IMR-90 (cell line): ENCODE data around the gene SOCS6. TPM values are rescaled to one million over a fixed set of nuclear protein-coding genes. Genes with fewer than 3 reads are reported as not detected.

ENCODE experiments used
- ATAC-seq: fragments of 200-7000 bp; cut with Tn5 transposase; 2 replicates; pipeline ENCODE4 v1.9.1; 2020; ENCODE audit warnings: low read depth, mild to moderate bottlenecking, moderate library complexity
- Bru-seq: library from RNA; stranded (reverse); fragments of 400-500 nt; gene quantifications from one replicate; lab custom pipeline; 2021; lab: Mats Ljungman, UMichigan
- BruChase-seq, 2 experiments: library from RNA; stranded (reverse); fragments of 400-500 nt; gene quantifications; one replicate each; lab custom pipeline; 2021; lab: Mats Ljungman, UMichigan
- BruUV-seq: library from RNA; stranded (reverse); fragments of 400-500 nt; replicated peaks from 2 replicates; lab custom pipeline; 2021; lab: Mats Ljungman, UMichigan
- CTCF ChIA-PET: fragments of 300-600 bp; formaldehyde crosslinking; extraction: SDS; loops from one replicate; lab custom pipeline; 2021; ENCODE audit warnings: antibody characterized with exemption; lab: Yijun Ruan, JAX
- POLR2A ChIA-PET: fragments of 300-600 bp; sonication (Branson Sonifier 250); formaldehyde crosslinking; loops from one replicate; lab custom pipeline; 2022; ENCODE audit warnings: antibody characterized with exemption; ENCODE audit not compliant: unreplicated experiment; lab: Charles Lee
- DNase-seq: peaks from one replicate; pipeline ENCODE4 v3.0.0; 2013
- H2AFZ ChIP-seq: replicated peaks from 2 replicates; pipeline ENCODE3; 2013; ENCODE audit warnings: low read length, mild to moderate bottlenecking; ENCODE audit not compliant: poor library complexity
- H2AK5ac ChIP-seq: 2 replicates; pipeline ENCODE4 v1.6.1; 2013; ENCODE audit warnings: low read depth, low read length, inconsistent platforms
- H2AK9ac ChIP-seq: replicated peaks from 2 replicates; pipeline ENCODE3; 2013; ENCODE audit warnings: mild to moderate bottlenecking, low read depth, low read length, moderate library complexity; ENCODE audit not compliant: poor library complexity
- H2BK120ac ChIP-seq: 2 replicates; pipeline ENCODE4 v1.6.1; 2013; ENCODE audit warnings: low read depth, low read length, inconsistent platforms
- H2BK15ac ChIP-seq: 3 replicates; pipeline ENCODE4 v1.6.1; 2013; ENCODE audit warnings: low read depth, low read length, inconsistent platforms
- H2BK20ac ChIP-seq: 2 replicates; pipeline ENCODE4 v1.6.1; 2013; ENCODE audit warnings: low read depth, mild to moderate bottlenecking, inconsistent platforms, low read length, moderate library complexity
- H2BK5ac ChIP-seq: 2 replicates; pipeline ENCODE4 v1.6.1; 2013; ENCODE audit warnings: mild to moderate bottlenecking, low read depth, low read length, inconsistent platforms; ENCODE audit not compliant: poor library complexity, severe bottlenecking
- H3K14ac ChIP-seq: replicated peaks from 2 replicates; pipeline ENCODE4 v1.6.1; 2013; ENCODE audit warnings: low read depth, low read length, inconsistent platforms
- H3K18ac ChIP-seq: 2 replicates; pipeline ENCODE4 v1.6.1; 2013; ENCODE audit warnings: low read depth, low read length, control low read depth
- H3K23ac ChIP-seq: 2 replicates; pipeline ENCODE4 v1.6.1; 2013; ENCODE audit warnings: low read depth, low read length, inconsistent platforms
- H3K27ac ChIP-seq: 2 replicates; pipeline ENCODE4 v1.5.1; 2013; ENCODE audit warnings: mild to moderate bottlenecking, control low read depth, low read length; ENCODE audit not compliant: insufficient read depth
- H3K27me3 ChIP-seq: 2 replicates; pipeline ENCODE4 v1.6.1; 2013; ENCODE audit warnings: low read length; ENCODE audit not compliant: control insufficient read depth, insufficient read depth
- H3K36me3 ChIP-seq: 2 replicates; pipeline ENCODE4 v1.6.1; 2013; ENCODE audit warnings: low read length, mixed read lengths; ENCODE audit not compliant: control insufficient read depth, insufficient read depth
- H3K4ac ChIP-seq: 2 replicates; pipeline ENCODE4 v1.6.1; 2013; ENCODE audit warnings: low read depth, low read length, inconsistent platforms
- H3K4me1 ChIP-seq: 2 replicates; pipeline ENCODE4 v1.6.1; 2013; ENCODE audit warnings: low read length, mixed read lengths; ENCODE audit not compliant: control insufficient read depth, insufficient read depth
- H3K4me2 ChIP-seq: 2 replicates; pipeline ENCODE4 v1.6.1; 2013; ENCODE audit warnings: low read depth, mild to moderate bottlenecking, control low read depth, low read length, moderate library complexity
- H3K4me3 ChIP-seq: 2 replicates; pipeline ENCODE4 v1.5.1; 2013; ENCODE audit warnings: low read depth, mild to moderate bottlenecking, control low read depth, low read length, moderate library complexity; ENCODE audit not compliant: insufficient read depth
- H3K56ac ChIP-seq: 2 replicates; pipeline ENCODE4 v1.6.1; 2013; ENCODE audit warnings: low read length, inconsistent platforms; ENCODE audit not compliant: insufficient read depth; ENCODE audit errors: extremely low read depth
- H3K79me1 ChIP-seq, 2 experiments: 2 replicates each; pipeline ENCODE4 v1.6.1; 2013; ENCODE audit warnings: low read length in 2 of 2, inconsistent platforms in 1 of 2, low read depth in 1 of 2
- H3K9ac ChIP-seq: 2 replicates; pipeline ENCODE4 v1.6.1; 2013; ENCODE audit warnings: low read depth, low read length, control low read depth
- H3K9me1 ChIP-seq: 2 replicates; pipeline ENCODE4 v1.6.1; 2013; ENCODE audit warnings: low read length, inconsistent platforms; ENCODE audit not compliant: insufficient read depth
- H3K9me3 ChIP-seq: 2 replicates; pipeline ENCODE4 v1.6.1; 2013; ENCODE audit warnings: low read length; ENCODE audit not compliant: control insufficient read depth, insufficient read depth
- H4K20me1 ChIP-seq: 2 replicates; pipeline ENCODE4 v1.6.1; 2013; ENCODE audit warnings: low read length, inconsistent platforms; ENCODE audit not compliant: insufficient read depth
- H4K5ac ChIP-seq: 2 replicates; pipeline ENCODE4 v1.6.1; 2013; ENCODE audit warnings: mild to moderate bottlenecking, low read depth, low read length, control low read depth
- H4K8ac ChIP-seq, 2 experiments: 2 replicates each; pipeline ENCODE4 v1.6.1; 2013; ENCODE audit warnings: low read depth in 2 of 2, low read length in 2 of 2, control low read depth in 1 of 2, inconsistent platforms in 1 of 2
- H4K91ac ChIP-seq: 2 replicates; pipeline ENCODE4 v1.6.1; 2013; ENCODE audit warnings: low read depth, low read length, inconsistent platforms; ENCODE audit not compliant: insufficient read depth
- CEBPB ChIP-seq: IDR thresholded peaks from 2 replicates; pipeline ENCODE4 v1.6.1; 2012; ENCODE audit warnings: low read depth, low read length, improper control_type of control experiment
- MAZ ChIP-seq: IDR thresholded peaks from 2 replicates; pipeline ENCODE4 v1.6.1; 2012; ENCODE audit warnings: low read depth, mild to moderate bottlenecking, low read length, improper control_type of control experiment, moderate library complexity, borderline replicate concordance
- POLR2A ChIP-seq: IDR thresholded peaks from 2 replicates; pipeline ENCODE4 v1.6.1; 2012; ENCODE audit warnings: mild to moderate bottlenecking, low read depth, low read length
- RFX5 ChIP-seq: IDR thresholded peaks from 2 replicates; pipeline ENCODE4 v1.8.0; 2012; ENCODE audit warnings: low read depth, mild to moderate bottlenecking, low read length, moderate library complexity
- SMC3 ChIP-seq: fragments of 150-350 bp; IDR thresholded peaks from 2 replicates; pipeline ENCODE4 v1.6.1; 2016; ENCODE audit warnings: low read depth, mild to moderate bottlenecking, antibody characterized with exemption, low read length, moderate library complexity
- WGBS, 2 experiments: methylation state at CpG; one replicate each; pipeline versions ENCODE4 v1.1.5 to v1.1.7; 2013; ENCODE audit warnings: missing lambda C conversion rate in 2 of 2; ENCODE audit not compliant: insufficient read length in 1 of 2; ENCODE audit errors: extremely low coverage in 2 of 2; 5-methylcytosine and 5-hydroxymethylcytosine counted together
- dilution Hi-C: fragments of 300-500 bp; cut with HindIII; formaldehyde crosslinking; loops from one replicate; pipeline ENCODE4 v1.14.3; 2018; ENCODE audit warnings: low sequenced_read_pairs; ENCODE audit not compliant: unreplicated experiment
- in situ Hi-C: fragments of 300-500 bp; cut with MboI; formaldehyde crosslinking; loops from 3 replicates; pipeline ENCODE4 v1.14.3; 2019; ENCODE audit warnings: low sequenced_read_pairs, inconsistent platforms, mixed read lengths
- intact Hi-C: fragments of 100-400 bp; cut with micrococcal nuclease; formaldehyde crosslinking; loops from 2 replicates; pipeline ENCODE4 v1.10.0; 2022
- long read RNA-seq: library from polyadenylated mRNA; unstranded; transcript quantifications from one replicate; pipeline ENCODE4 v2.0.0, GENCODE V29; 2021; ENCODE audit not compliant: unreplicated experiment
- polyA plus RNA-seq, 3 experiments: library from polyadenylated mRNA; depleted of rRNA; stranded (reverse); fragments of >200 nt; gene quantifications; 2 replicates each; pipeline ENCODE4 v1.2.3, GENCODE V29; 2012; ENCODE audit warnings: low replicate concordance in 1 of 3
- total RNA-seq: library from RNA; depleted of rRNA; stranded (reverse); fragments of >200 nt; gene quantifications from 2 replicates; pipeline ENCODE4 v1.2.3, GENCODE V29; 2012; rRNA removed
- TF ChIP-seq, protein P1 (sequence below): fragments of 150-350 bp; IDR thresholded peaks from 2 replicates; pipeline ENCODE4 v1.6.1; 2016; ENCODE audit warnings: low read depth, mild to moderate bottlenecking, low read length, moderate library complexity, borderline replicate concordance
- TF ChIP-seq, protein P2 (sequence below): fragments of 150-350 bp; IDR thresholded peaks from 2 replicates; pipeline ENCODE4 v1.6.1; 2017; ENCODE audit warnings: mild to moderate bottlenecking, antibody characterized with exemption, low read length, low read depth

Gene SOCS6, protein sequence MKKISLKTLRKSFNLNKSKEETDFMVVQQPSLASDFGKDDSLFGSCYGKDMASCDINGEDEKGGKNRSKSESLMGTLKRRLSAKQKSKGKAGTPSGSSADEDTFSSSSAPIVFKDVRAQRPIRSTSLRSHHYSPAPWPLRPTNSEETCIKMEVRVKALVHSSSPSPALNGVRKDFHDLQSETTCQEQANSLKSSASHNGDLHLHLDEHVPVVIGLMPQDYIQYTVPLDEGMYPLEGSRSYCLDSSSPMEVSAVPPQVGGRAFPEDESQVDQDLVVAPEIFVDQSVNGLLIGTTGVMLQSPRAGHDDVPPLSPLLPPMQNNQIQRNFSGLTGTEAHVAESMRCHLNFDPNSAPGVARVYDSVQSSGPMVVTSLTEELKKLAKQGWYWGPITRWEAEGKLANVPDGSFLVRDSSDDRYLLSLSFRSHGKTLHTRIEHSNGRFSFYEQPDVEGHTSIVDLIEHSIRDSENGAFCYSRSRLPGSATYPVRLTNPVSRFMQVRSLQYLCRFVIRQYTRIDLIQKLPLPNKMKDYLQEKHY
- 53.9 and 57.4 TPM in 2 replicates for total RNA-seq
- 21.3 and 21.8 TPM in 2 replicates for polyA plus RNA-seq (2012; rRNA removed)
- polyA plus RNA-seq (2012; cell fraction: cytosol; rRNA removed) = 8.5 and 13.0 TPM in 2 replicates
- 11.5 and 16.7 TPM in 2 replicates for polyA plus RNA-seq (2012; cell fraction: nucleus; rRNA removed; ENCODE audit: low replicate concordance)
- percentile 89 among the genes with signal in this experiment for Bru-seq, nascent RNA
- BruChase-seq, experiment 1, labeled RNA remaining after a 6-hour chase = percentile 83 among the genes with signal in this experiment
- BruChase-seq, experiment 2, labeled RNA remaining after a 2-hour chase = percentile 90 among the genes with signal in this experiment
- long read RNA-seq, full-length matches to known transcripts = 20 of 31 reads
- long read RNA-seq, partial matches to known transcripts = 2 of 31 reads
- long read RNA-seq, other reads (novel, unspliced or antisense) = 9 of 31 reads

DNA sequence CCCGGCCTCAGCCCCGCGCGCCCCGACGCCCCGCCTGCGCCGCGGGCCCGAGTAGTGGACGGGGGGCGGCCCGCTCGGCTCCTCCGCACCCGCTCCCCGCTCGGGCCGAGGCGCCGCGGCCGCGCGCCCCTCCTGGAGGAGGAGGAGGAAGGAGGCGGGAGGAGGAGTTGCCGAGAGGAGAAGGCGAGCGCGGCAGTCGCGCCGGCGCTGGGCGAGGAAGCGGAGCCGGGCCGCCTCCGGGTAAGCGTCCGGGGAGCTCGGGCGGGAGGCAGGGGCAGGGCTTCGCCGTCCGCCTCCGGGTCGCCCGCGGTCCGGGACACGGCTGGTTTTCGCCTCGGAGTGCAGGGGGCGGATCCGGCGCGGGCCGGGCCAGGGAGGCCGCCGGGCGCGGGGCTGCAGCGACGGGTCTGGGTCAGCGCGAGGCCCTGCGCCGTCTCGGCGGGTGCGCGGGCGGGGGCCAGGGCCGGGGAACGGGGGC is at the start of gene SOCS6:
Gene SOCS6 (plus strand): TSS at position 195 of the 478 bp plus-strand sequence. CDS start 35,624 bp downstream, outside the sequence.
- POLR2A ChIA-PET = interaction anchor here (0.6 kb wide), 1 partner anchor 619 kb away, joined by 4 read pairs; no protein-coding TSS in a partner anchor
- TF ChIP-seq MAZ (peak; percentile 15; the same call in 1 of the 2 replicates), RFX5 (no peak), SMC3 (no peak), CEBPB (no peak), POLR2A (peak; percentile 85)
- TF ChIP-seq, protein P1, sequence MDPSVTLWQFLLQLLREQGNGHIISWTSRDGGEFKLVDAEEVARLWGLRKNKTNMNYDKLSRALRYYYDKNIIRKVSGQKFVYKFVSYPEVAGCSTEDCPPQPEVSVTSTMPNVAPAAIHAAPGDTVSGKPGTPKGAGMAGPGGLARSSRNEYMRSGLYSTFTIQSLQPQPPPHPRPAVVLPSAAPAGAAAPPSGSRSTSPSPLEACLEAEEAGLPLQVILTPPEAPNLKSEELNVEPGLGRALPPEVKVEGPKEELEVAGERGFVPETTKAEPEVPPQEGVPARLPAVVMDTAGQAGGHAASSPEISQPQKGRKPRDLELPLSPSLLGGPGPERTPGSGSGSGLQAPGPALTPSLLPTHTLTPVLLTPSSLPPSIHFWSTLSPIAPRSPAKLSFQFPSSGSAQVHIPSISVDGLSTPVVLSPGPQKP = no peak
- TF ChIP-seq, protein P2, sequence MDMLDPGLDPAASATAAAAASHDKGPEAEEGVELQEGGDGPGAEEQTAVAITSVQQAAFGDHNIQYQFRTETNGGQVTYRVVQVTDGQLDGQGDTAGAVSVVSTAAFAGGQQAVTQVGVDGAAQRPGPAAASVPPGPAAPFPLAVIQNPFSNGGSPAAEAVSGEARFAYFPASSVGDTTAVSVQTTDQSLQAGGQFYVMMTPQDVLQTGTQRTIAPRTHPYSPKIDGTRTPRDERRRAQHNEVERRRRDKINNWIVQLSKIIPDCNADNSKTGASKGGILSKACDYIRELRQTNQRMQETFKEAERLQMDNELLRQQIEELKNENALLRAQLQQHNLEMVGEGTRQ = no peak
- peak; percentile 66 for DNase-seq
- BruUV-seq = no TSS peak
- Histone ChIP-seq H3K4me1 (peaks cover 11% of the 10 kb centered on the region), H3K9me1 (peaks cover 17% of the 10 kb centered on the region), H2AFZ (peak within 1 kb of the TSS; percentile 92), H2BK5ac (peak within 1 kb of the TSS; percentile 56), H3K27ac (peak within 1 kb of the TSS; percentile 79), H3K79me1 (peaks cover 0 to 24% of the 10 kb centered on the region in 2 experiments; a peak in 2 of 4 replicates), H3K18ac (peak within 1 kb of the TSS; percentile 4), H4K8ac (peak within 1 kb of the TSS; percentile 65 to 83; a peak in 3 of 4 replicates), H3K9ac (peak within 1 kb of the TSS; percentile 85), H3K9me3 (no peaks in the 10 kb centered on the region), H2BK20ac (no peak within 1 kb of the TSS; the same call in 1 of the 2 replicates), H4K20me1 (peaks cover 40% of the 10 kb centered on the region), H3K27me3 (no peaks in the 10 kb centered on the region), H2AK5ac (peak within 1 kb of the TSS; percentile 93), H4K5ac (peak within 1 kb of the TSS; percentile 62), H3K14ac (peak within 1 kb of the TSS; percentile 94), H3K4ac (peak within 1 kb of the TSS; percentile 81), H2BK15ac (peak within 1 kb of the TSS; percentile 97; the same call in 1 of the 3 replicates), H3K4me2 (peak within 1 kb of the TSS; percentile 87), H2BK120ac (peak within 1 kb of the TSS; percentile 74), H3K23ac (peak within 1 kb of the TSS; percentile 97), H2AK9ac (peak within 1 kb of the TSS; percentile 94), H3K56ac (peak within 1 kb of the TSS; percentile 93), H4K91ac (peak within 1 kb of the TSS; percentile 81), H3K36me3 (no peaks in the 10 kb centered on the region), H3K4me3 (peak within 1 kb of the TSS; percentile 53)
- CTCF ChIA-PET = no interaction called here
- dilution Hi-C loops (no loop called here), in situ Hi-C loops (loop anchor here (5.0 kb wide), 1 partner anchor 143 kb away; no protein-coding TSS in a partner anchor), intact Hi-C loops (loop anchor here (1.0 to 2.0 kb wide), 2 partner anchors 84 to 145 kb away; partner anchors contain the start of gene RTTN)
- 0% methylated on average over 39 of the region's 77 CpGs; no CpG with 5 or more reads in 1 of the 2 experiments for WGBS, 2 experiments
- ATAC-seq = peak; percentile 83
